ENCODE results near the gene KRTAP3-3.

Gene KRTAP3-3

GRCh38 chr17:41010441-41010840 lies 16.5 kb upstream of the KRTAP3-3 start:
- H3K9me3 Mint-ChIP-seq: no peaks in the 10 kb centered on the region
- no peak overlapping the region for H3K4me3 Mint-ChIP-seq
- no peak for TF ChIP-seq CTCF (IDR thresholded peaks at IDR 0.05; ENCODE audit: unreplicated experiment in 3 of 3)
- H3K36me3 Mint-ChIP-seq (ENCODE audit: low read depth): no peaks in the 10 kb centered on the region
- peaks cover 19% of the 10 kb centered on the region for H3K4me1 Mint-ChIP-seq
- no peak overlapping the region for H3K27ac Mint-ChIP-seq
- no peaks in the 10 kb centered on the region for H3K27me3 Mint-ChIP-seq (ENCODE audit: low read depth)

- Mint-ChIP-seq H3K27ac (no peak overlapping the region), H3K4me1 (peaks cover 19% of the 10 kb centered on the region), H3K36me3 (ENCODE audit: low read depth) (no peaks in the 10 kb centered on the region), H3K9me3 (no peaks in the 10 kb centered on the region), H3K27me3 (ENCODE audit: low read depth) (no peaks in the 10 kb centered on the region), H3K4me3 (no peak overlapping the region)
- TF ChIP-seq CTCF (IDR thresholded peaks at IDR 0.05; ENCODE audit: unreplicated experiment in 3 of 3): no peak
Measured at GRCh38 chr17:41009936-41010335, 16.0 kb upstream of the KRTAP3-3 start.

GRCh38 chr17:41009301-41009760 lies 15.4 kb upstream of the KRTAP3-3 start:
- Mint-ChIP-seq H3K27me3 (ENCODE audit: low read depth) (peaks cover 4% of the 10 kb centered on the region), H3K36me3 (ENCODE audit: low read depth) (no peaks in the 10 kb centered on the region), H3K4me1 (peaks cover 22% of the 10 kb centered on the region), H3K4me3 (no peak overlapping the region), H3K27ac (no peak overlapping the region), H3K9me3 (no peaks in the 10 kb centered on the region)
- no peak for TF ChIP-seq CTCF (IDR thresholded peaks at IDR 0.05; ENCODE audit: unreplicated experiment in 3 of 3)

GRCh38 chr17:41008811-41009210 lies 14.8 kb upstream of the KRTAP3-3 start, which contains the start of gene KRTAP3-1:
KRTAP3-1 (minus strand) TSS chr17:41009128; CDS start chr17:41009074, 54 bp downstream.
- no peak for TF ChIP-seq CTCF (IDR thresholded peaks at IDR 0.05; ENCODE audit: unreplicated experiment in 3 of 3)
- Mint-ChIP-seq H3K36me3 (ENCODE audit: low read depth) (no peaks in the 10 kb centered on the region), H3K27ac (no peak within 1 kb of the TSS), H3K27me3 (ENCODE audit: low read depth) (peaks cover 5% of the 10 kb centered on the region), H3K4me1 (peaks cover 27% of the 10 kb centered on the region), H3K4me3 (no peak within 1 kb of the TSS), H3K9me3 (no peaks in the 10 kb centered on the region)

- no peak overlapping the region for H3K4me3 Mint-ChIP-seq
- peaks cover 11% of the 10 kb centered on the region for H3K4me1 Mint-ChIP-seq
Measured at GRCh38 chr17:41004397-41004796, 10.4 kb upstream of the KRTAP3-3 start.

More at GRCh38 chr17:41004397-41004796, 10.4 kb upstream of the KRTAP3-3 start:
- H3K9me3 Mint-ChIP-seq: peaks cover 2% of the 10 kb centered on the region
- no peak overlapping the region for H3K27ac Mint-ChIP-seq
- H3K36me3 Mint-ChIP-seq (ENCODE audit: low read depth): no peaks in the 10 kb centered on the region
- H3K27me3 Mint-ChIP-seq (ENCODE audit: low read depth): peaks cover 5% of the 10 kb centered on the region
- TF ChIP-seq CTCF (IDR thresholded peaks at IDR 0.05; ENCODE audit: unreplicated experiment in 3 of 3): no peak
